Urothelium cell line (cell line): ENCODE data around the gene PHF21B.
"Not testable (repeated sequence)": the region's sequence is repeated elsewhere in the genome, so short reads cannot be mapped to it uniquely, and the experiment has no call there.

Experiments used
- DNase-seq: peaks from one replicate; pipeline ENCODE4 v3.0.0; 2011; ENCODE audit warnings: low spot score, mixed read lengths
- FAIRE-seq: peaks from 2 replicates; lab custom pipeline; 2011; peaks lifted over from hg19 to GRCh38; lab: Jason Lieb, UNC

The PHF21B gene

GRCh38 chr22:44924710-44925109 is 85.1 kb downstream of the PHF21B start:
- FAIRE-seq (no peak), DNase-seq (no peak)

- DNase-seq = no peak
- FAIRE-seq = no peak
Measured at GRCh38 chr22:44924098-44924497, 85.7 kb downstream of the PHF21B start.

GRCh38 chr22:44921766-44922165 is 88.0 kb downstream of the PHF21B start:
- DNase-seq, FAIRE-seq: not testable (repeated sequence)

GRCh38 chr22:44920183-44920582 is 89.6 kb downstream of the PHF21B start:
- no peak for FAIRE-seq

GRCh38 chr22:44919691-44920090 is 90.1 kb downstream of the PHF21B start:
- DNase-seq (no peak), FAIRE-seq (peak; percentile 44)

More at GRCh38 chr22:44920183-44920582, 89.6 kb downstream of the PHF21B start:
- no peak for DNase-seq

- DNase-seq (no peak), FAIRE-seq (no peak)
Measured at GRCh38 chr22:44918925-44919392, 90.8 kb downstream of the PHF21B start.

- DNase-seq (no peak), FAIRE-seq (peak; percentile 32)
Measured at GRCh38 chr22:44918166-44918924, 91.5 kb downstream of the PHF21B start.

GRCh38 chr22:44917372-44918165 is 92.2 kb downstream of the PHF21B start:
- FAIRE-seq (no peak), DNase-seq (no peak)

- FAIRE-seq (no peak), DNase-seq (no peak)
Measured at GRCh38 chr22:44916281-44917231, 93.2 kb downstream of the PHF21B start.

GRCh38 chr22:44915441-44915840 is 94.4 kb downstream of the PHF21B start:
- DNase-seq (no peak), FAIRE-seq (no peak)

- FAIRE-seq = no peak
- no peak for DNase-seq
Measured at GRCh38 chr22:44914026-44914721, 95.6 kb downstream of the PHF21B start.

- FAIRE-seq = peak; percentile 37
- no peak for DNase-seq
Measured at GRCh38 chr22:44913198-44913983, 96.4 kb downstream of the PHF21B start.

GRCh38 chr22:44909241-44909640 is 100.6 kb downstream of the PHF21B start:
- DNase-seq (no peak), FAIRE-seq (peak; percentile 13)

GRCh38 chr22:44907765-44908737 is 101.8 kb downstream of the PHF21B start:
- no peak for FAIRE-seq
- no peak for DNase-seq

GRCh38 chr22:44906999-44907644 is 102.7 kb downstream of the PHF21B start:
- DNase-seq (no peak), FAIRE-seq (peak; percentile 61)

GRCh38 chr22:44906248-44906936 is 103.4 kb downstream of the PHF21B start:
- DNase-seq (no peak), FAIRE-seq (peak; percentile 37)
